ENCODE results near the gene QRFP.

The QRFP gene

DNA sequence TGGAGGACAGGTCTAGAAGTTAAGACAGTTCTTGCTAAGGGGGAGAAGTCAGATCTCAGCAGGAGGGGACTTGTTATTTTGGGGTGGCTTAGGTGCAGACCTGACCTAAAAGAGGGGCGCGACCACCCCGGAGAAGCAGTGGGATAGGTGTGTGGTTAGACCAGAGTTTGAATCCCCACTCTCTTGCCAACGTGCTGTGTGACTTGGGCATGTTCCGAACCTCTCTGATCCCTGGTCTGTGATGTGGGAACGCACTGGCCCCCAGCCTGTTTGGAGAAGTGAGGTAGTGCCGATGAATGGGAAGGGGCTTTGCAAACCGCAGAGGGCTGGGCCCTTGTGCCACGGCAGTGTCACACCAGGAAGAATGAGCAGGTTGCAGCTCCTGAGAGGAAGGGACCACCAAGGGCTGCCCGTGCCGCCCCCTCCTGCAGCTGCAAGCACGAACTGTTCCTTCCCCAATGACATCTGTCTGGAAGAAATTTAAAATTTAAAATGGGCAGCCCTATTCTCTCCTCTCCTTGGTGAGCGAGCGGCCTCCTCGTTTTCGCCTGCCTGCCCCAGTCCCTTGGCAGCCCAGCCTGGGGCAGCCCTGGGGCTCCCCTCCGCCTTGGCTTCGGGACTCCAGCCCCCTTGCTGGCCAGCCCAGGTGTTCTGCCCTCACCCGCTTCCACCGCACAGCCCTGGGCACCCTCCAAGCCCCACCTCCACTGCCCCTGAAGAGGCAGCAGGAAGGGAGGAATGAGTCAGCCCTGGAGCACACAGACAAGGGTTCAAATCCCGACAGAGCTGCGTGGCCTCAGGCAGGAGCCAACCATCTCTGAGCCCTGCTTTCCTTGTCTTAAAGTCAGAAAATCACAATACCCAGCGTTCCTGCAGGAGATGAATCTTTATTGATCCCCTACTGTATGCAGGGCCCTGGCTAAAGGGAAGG is 40.8 kb upstream of the QRFP start:
- no peak overlapping the region for H3K4me3 ChIP-seq (ENCODE audit: low read length)
- no peak for TF ChIP-seq ZNF274 (IDR thresholded peaks at IDR 0.05; ENCODE audit: low read depth, low read length)

DNA sequence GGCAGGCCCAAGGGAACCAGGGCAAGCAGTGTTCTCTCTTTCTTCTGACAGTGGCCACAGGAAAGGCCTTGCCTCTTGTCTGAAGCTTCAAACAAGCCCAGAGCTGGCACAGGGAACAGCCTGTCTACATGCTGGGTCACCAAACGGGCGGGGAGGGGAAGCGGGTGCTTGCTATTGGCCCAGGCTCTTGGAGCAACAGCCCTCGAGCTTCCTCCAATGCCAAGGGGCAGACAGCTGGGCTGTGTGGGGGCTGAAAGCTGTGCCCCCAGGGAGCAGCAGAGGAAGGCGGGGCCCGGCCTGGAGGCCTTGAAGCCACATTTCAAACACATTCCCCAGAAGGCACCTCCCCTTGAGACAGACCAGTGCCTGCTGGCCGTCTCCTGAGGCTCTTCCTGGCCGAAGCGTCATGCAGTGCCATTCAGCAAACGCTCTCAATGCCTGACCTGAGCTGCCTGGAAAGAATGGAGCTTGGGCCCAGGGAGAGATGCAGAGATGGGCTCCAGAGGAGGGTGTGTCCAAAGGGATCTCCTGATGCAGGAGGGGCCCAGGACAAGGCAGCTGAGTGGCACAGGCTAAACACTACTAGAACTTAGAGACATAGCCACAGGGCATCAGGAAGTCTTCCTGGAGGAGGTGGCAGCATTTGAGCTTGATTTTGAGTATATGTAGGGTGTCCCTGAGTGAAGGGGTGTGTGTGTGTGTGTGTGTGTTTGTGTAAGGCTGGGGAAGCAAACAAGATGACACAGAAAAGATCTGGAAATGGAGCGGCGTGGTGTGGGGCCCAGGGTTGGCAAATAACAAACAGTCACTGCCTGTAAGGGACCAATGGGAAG is 39.9 kb upstream of the QRFP start:
- no peak for TF ChIP-seq ZNF274 (IDR thresholded peaks at IDR 0.05; ENCODE audit: low read depth, low read length)

DNA sequence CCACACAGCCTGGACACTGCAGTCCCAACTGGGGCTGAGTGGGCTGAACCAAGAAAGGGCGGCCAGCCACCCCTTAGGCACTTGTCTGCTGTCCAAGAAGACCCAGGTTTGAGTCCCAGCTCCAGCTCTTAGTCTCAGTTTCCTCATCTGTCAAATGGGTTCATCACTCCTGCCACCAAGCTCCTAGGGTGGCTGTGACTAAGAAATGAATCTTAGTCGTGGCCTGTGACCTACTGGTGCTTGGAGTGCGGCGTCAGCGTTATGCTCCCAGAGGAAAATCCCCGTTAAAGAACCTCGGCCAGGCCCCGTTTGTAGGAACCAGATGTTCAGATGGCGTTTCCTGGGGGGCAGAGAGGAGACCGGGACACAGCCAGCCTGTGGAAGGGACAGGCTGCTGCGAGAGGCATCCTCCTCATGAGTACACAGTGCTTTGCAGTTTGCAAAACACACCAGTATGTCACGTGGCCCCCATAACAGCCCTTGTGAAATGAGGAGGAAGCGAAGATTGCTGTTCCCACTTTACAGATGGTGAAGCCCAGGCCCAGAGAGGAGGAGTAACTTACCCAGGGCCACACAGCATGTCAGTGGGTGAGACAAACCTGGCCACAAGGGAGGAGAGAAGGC is 39.1 kb upstream of the QRFP start:
- no peak overlapping the region for H3K4me3 ChIP-seq (ENCODE audit: low read length)

More for the DNA sequence above, 39.9 kb upstream of the QRFP start:
- no peak overlapping the region for H3K4me3 ChIP-seq (ENCODE audit: low read length)

DNA sequence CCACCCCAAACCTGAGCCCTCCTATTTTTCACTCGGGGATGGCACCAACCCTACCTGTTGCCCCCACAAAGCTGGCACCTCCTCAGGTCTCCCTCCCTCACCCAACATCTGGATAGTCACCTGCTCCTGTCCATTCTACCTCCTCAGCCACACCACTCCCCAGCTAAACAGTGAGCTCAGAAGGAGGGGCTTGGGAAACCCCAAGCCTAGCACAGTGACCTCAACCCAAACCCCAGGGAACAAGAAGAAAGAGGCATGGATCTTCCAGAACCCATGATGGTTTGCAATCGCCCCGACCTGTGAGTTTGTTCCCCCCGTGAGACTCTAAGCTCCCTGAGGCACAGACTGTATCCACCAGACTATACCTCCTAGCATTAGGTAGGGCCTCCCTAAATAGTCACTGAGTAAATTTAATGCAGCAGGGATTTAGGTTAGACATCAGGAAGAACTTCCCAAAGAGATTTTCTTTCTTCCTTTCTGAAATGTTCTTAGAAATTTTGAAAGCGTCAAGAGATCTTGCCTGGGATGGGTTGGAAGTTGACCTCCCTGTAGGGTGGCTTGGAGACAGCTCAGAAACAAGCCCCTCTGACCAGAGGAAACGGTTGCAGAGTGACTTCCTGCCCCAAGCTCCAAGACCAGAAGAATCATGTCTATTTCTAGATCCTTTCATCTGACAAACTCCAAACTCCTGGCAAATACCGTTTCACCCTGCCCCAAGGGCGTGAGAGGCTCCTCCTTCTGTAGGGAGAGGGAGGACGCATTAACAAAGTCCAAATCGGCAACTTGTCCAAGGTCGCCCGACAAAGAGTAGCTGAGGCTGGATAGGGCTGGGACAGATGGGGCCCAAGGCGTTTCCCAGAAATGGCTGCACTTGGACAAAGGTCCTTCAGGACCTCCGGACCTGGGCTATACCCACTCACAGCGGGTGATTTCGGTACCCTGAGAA is 38.4 kb upstream of the QRFP start:
- no peak overlapping the region for H3K4me3 ChIP-seq (ENCODE audit: low read length)
- no peak for TF ChIP-seq ZNF274 (IDR thresholded peaks at IDR 0.05; ENCODE audit: low read depth, low read length)

More for the DNA sequence above, 39.1 kb upstream of the QRFP start:
- no peak for TF ChIP-seq ZNF274 (IDR thresholded peaks at IDR 0.05; ENCODE audit: low read depth, low read length)

DNA sequence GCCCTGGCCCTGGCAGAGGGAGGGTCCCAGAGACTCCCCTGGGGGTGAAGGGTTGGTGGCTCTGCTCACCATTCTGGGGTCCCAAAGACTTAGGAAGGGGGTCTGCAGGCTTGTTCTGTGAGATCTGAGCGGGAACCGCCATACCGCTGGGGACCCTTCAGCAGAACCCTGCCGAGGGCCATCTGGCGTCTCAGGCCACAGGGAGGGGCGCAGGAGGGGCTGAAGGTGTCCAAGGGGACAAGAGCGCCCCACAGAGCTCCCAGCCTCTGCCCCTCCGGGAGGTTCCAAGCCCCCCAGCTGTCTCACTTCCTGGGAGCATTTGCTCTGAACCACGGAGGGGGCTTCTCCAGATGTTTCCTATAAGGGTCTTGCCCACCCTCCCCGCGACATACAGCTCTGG is 37.6 kb upstream of the QRFP start:
- TF ChIP-seq ZNF274 (IDR thresholded peaks at IDR 0.05; ENCODE audit: low read depth, low read length) = no peak
- H3K4me3 ChIP-seq (ENCODE audit: low read length) = no peak overlapping the region

DNA sequence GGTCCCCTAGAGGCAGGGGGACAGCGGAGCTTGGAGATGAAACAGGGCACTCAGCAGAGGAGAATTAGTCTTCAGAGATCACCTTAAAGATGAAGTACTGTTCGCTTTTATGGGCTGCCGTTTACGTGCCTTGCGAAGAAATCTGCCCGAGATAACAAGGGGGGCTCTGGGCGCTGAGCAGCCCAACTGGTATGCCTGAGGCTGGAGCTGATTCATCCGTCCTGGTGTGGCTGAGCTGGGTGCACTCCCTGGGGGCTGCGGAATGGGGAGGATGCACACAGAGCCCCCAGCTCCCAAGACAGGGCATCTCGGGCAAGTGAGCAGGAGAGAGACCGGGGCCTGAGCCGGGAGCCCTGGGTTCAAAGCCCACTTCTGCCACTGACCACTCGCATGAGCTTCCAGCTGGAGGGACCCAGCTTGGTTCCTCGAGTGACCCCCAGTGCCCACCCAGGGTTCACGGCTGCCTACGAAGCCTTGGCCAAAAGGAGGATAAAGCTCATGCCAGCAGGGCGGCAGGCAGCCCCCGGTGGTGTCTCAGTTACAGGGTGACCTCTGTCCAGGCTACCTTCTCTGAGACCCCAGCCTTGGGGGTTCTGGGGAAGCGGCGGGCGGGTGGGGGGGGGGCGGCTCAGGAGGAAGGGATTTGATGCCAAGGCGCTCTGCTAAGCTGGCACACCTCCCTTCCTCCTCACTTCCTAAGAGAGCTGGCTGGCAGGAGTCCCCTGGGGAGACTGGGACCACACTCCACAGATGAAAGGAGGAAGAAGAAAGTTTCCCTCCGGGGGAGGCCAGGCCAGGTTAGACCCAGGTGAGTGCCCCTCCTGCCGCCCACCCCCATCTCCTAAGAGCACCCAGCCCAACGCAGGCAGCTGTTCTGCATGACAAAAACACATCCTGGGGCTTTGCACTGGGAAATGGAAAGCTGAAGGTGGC is 36.8 kb upstream of the QRFP start:
- H3K4me3 ChIP-seq (ENCODE audit: low read length) = no peak overlapping the region
- no peak for TF ChIP-seq ZNF274 (IDR thresholded peaks at IDR 0.05; ENCODE audit: low read depth, low read length)

DNA sequence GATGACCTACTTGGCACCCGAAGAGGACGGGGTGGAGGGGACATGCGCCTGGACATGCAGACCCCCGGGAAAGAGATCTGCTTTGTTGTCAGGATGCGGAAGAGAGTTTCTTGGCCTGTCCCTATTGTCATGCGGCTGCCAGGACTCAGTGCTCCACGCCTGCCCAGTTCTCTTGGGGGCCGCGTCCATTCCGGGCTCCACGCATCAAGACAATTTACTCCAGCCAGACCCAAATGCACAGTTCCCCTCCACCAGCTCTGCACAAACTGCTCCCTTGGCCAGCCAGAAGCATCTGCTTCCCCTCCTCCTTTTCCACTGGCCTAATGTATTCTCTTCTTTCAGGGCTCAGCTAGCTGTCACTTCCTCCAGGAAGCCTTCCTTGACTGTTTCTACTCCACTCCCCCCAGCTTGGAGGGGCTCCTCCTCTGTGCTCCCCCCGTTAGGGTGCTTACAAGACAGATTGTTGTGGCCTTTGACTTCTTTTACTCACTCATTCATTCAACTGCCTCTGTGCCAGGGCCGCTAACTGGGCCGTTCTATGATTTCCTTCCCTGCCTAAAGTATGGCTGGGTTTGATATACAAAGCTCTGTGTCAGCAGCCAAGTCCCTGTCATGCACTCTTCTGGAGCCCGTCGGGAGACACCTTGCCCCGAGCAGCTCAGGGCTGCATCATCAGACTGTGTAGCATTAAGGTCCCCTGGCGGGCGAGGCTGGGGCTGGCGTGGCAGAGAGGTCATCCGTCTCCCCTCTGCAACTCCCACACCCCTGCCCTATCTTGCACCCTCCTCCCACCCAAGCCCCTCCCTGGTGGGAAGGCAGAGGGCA is 35.9 kb upstream of the QRFP start:
- H3K4me3 ChIP-seq (ENCODE audit: low read length) = no peak overlapping the region
- no peak for TF ChIP-seq ZNF274 (IDR thresholded peaks at IDR 0.05; ENCODE audit: low read depth, low read length)

DNA sequence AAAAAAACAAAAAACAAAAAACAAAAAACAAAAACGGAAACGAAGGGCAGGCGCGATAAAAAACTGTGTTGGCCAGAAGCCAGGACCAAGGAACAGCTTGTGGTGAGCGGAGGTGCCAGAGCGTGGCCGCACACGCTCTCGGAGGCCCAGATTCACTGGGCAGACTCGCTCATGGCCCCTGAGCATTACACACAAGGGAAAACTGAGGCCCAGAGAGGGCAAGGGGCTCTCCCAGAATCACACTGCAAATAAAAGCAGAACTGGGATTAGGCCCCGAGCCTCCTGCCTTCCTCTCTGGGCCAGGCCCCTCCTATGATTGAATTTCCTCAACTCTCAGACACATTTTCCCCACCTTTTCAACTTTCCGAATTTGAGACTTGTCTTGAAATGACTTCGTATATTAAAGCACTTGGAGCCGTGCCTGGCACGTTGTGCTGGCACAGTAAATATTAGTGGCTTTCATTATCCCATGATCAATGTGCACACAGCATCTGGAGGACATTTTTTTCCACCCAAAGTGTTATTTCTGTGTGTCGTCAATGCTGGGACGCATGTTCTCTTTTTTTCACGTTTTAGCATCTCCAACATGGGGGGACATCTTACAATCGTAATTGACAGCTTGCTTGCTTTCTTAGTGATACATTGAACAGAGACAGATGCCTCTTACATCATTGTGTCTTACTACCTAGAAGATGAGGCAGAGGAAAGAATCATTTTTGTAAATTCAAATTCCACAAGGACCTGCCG is 35.1 kb upstream of the QRFP start:
- no peak overlapping the region for H3K4me3 ChIP-seq (ENCODE audit: low read length)
- TF ChIP-seq ZNF274 (IDR thresholded peaks at IDR 0.05; ENCODE audit: low read depth, low read length) = no peak

DNA sequence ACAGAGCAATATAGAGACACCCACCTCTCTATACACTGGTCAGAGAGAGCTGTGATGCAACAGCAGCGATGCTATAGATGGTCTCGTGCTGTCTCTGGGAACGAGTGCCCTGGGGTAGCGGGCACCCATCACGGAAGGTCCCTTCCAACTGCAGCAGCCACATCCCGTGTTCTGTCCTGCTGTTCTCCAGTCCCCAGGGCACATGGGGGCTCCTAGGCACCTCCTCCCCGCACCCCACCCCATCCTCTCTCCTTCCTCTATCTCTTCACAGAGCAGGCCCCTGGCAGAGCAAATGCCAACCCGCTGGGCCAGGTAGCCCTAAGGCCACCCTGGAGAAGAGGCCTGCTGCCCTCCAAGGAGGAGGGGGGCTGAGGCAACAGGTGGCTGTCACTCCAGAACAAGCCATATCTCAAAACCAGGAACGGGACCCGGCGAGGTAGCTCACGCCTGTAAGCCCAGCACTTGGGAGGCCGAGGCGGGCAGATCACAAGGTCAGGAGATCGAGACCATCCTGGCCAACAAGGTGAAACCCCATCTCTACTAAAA is 34.3 kb upstream of the QRFP start:
- TF ChIP-seq ZNF274 (IDR thresholded peaks at IDR 0.05; ENCODE audit: low read depth, low read length) = no peak
- no peak overlapping the region for H3K4me3 ChIP-seq (ENCODE audit: low read length)

DNA sequence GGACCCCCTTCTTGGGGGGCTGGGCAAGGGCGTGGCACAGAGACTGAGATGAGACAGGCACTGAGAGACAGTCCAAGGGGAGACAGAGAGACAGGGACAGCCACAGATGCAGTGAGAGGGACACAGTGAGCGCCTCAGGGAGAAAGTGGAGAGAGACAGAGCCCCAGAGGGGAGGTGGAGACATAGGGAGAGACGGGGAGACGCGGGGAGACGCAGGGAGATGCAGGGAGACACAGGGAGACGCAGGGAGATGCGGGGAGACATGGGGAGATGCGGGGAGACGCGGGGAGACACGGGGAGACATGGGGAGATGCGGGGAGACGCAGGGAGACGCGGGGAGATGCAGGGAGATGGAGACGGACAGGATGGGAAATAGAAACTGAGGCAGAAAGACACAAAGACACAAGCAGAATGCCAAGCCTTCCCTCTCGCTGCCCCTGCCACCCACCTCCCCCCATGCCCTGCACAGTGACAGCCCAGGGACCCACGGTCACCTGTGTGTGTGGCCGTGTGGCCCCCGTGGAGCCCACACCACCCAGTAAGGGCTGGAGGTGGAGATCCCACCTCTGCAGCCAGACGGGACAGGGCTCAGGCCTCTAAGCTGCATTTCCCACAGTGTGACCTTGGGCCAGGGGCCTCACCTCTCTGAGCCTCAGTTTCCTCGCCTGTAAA is 33.7 kb upstream of the QRFP start:
- no peak for TF ChIP-seq ZNF274 (IDR thresholded peaks at IDR 0.05; ENCODE audit: low read depth, low read length)
- H3K4me3 ChIP-seq (ENCODE audit: low read length) = no peak overlapping the region

Data from GM08714 (cell line).